Measurements from ENCODE around the gene WDR62. TPM values are rescaled to one million over a fixed set of nuclear protein-coding genes. Genes with fewer than 3 reads are reported as not detected.

Gene WDR62
- total RNA-seq, 1 donor from 2014 or later = 35.3 TPM

DNA sequence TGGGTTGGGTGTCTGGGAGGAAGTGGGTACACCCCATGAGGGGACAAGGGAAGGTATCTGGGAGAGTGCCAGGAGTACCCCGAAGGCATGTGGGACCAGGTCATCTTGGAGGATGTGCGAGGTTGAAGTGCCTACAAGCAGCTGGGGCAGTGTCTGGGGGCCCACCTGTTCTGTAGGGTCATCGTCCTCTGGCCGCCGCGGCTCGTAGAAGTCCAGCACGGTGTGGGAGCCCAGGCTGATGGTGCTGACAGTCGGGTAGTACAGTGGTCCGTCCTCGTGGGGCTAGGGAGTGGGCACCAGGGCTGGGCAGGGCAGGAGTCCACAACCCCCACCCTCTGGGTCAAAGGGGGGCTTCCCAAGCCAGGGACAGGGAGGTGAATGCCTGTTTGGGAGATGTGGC lies 44.3 kb upstream of the WDR62 start:
- no peak overlapping the region for H3K27ac Mint-ChIP-seq (ENCODE audit: unreplicated experiment)
- peaks cover under 1% of the 10 kb centered on the region for H3K36me3 Mint-ChIP-seq (ENCODE audit: low read depth)
- H3K4me1 Mint-ChIP-seq = peaks cover 38% of the 10 kb centered on the region
- DNase-seq (ENCODE audit: low read depth, low spot score) = no peak
- TF ChIP-seq CTCF (conservative IDR thresholded peaks at IDR 0.05) = no peak
- peak overlapping the region; percentile 69 for H3K4me3 Mint-ChIP-seq
- peaks cover 8% of the 10 kb centered on the region for H3K27me3 Mint-ChIP-seq (ENCODE audit: low read depth)
- no peaks in the 10 kb centered on the region for H3K9me3 Mint-ChIP-seq

GRCh38 chr19:36013280-36014011 lies 41.3 kb upstream of the WDR62 start:
- no peak for DNase-seq (ENCODE audit: low read depth, low spot score)
- H3K9me3 Mint-ChIP-seq = no peaks in the 10 kb centered on the region
- H3K36me3 Mint-ChIP-seq (ENCODE audit: low read depth) = peaks cover 6% of the 10 kb centered on the region
- H3K4me1 Mint-ChIP-seq = peaks cover 48% of the 10 kb centered on the region
- no peak for TF ChIP-seq CTCF (conservative IDR thresholded peaks at IDR 0.05)
- H3K27me3 Mint-ChIP-seq (ENCODE audit: low read depth) = peaks cover 8% of the 10 kb centered on the region
- H3K4me3 Mint-ChIP-seq = peak overlapping the region; percentile 99
- H3K27ac Mint-ChIP-seq (ENCODE audit: unreplicated experiment) = peak overlapping the region; percentile 96

GRCh38 chr19:36014012-36014924 lies 40.4 kb upstream of the WDR62 start, which contains the start of gene ALKBH6:
Gene ALKBH6, minus strand, starts transcription at chr19:36014213. Its CDS starts 816 bp downstream, at chr19:36013397.
- Mint-ChIP-seq H3K9me3 (no peaks in the 10 kb centered on the region), H3K36me3 (ENCODE audit: low read depth) (peaks cover 6% of the 10 kb centered on the region), H3K4me3 (peak within 1 kb of the TSS; percentile 99), H3K27me3 (ENCODE audit: low read depth) (peaks cover 4% of the 10 kb centered on the region), H3K4me1 (peaks cover 42% of the 10 kb centered on the region), H3K27ac (ENCODE audit: unreplicated experiment) (peak within 1 kb of the TSS; percentile 96)
- DNase-seq (ENCODE audit: low read depth, low spot score) = peak; percentile 98
- TF ChIP-seq CTCF (conservative IDR thresholded peaks at IDR 0.05) = peak; percentile 15

GRCh38 chr19:36019061-36019670 lies 35.5 kb upstream of the WDR62 start:
- Mint-ChIP-seq H3K27me3 (ENCODE audit: low read depth) (no peaks in the 10 kb centered on the region), H3K27ac (ENCODE audit: unreplicated experiment) (no peak overlapping the region), H3K36me3 (ENCODE audit: low read depth) (peaks cover 9% of the 10 kb centered on the region), H3K4me1 (peaks cover 22% of the 10 kb centered on the region), H3K4me3 (no peak overlapping the region), H3K9me3 (no peaks in the 10 kb centered on the region)
- no peak for DNase-seq (ENCODE audit: low read depth, low spot score)
- no peak for TF ChIP-seq CTCF (conservative IDR thresholded peaks at IDR 0.05)

DNA sequence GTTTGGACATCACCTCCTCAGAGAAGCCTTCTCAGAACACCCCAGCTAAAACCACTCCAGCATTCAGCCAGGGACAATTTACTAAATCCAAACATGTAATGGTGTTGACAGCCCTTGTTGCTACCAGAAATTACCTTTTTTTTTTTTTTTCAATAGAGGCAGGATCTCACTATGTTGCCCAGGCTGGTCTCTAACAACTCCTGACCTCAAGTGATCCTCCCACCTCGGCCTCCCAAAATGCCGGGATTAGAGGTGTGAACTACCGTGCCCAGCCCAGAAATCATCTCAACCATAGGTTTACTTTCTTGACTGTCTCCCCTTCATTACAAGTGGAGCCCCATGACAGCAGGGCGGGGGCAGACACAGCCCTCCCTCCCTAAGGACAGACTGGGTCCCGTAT lies 31.3 kb upstream of the WDR62 start:
- TF ChIP-seq CTCF (conservative IDR thresholded peaks at IDR 0.05) = no peak
- Mint-ChIP-seq H3K27me3 (ENCODE audit: low read depth) (no peaks in the 10 kb centered on the region), H3K4me1 (no peaks in the 10 kb centered on the region), H3K27ac (ENCODE audit: unreplicated experiment) (no peak overlapping the region), H3K4me3 (no peak overlapping the region), H3K9me3 (no peaks in the 10 kb centered on the region), H3K36me3 (ENCODE audit: low read depth) (peaks cover 5% of the 10 kb centered on the region)
- DNase-seq (ENCODE audit: low read depth, low spot score) = no peak

All from neural crest cell (in vitro differentiated cells).